Neuron (in vitro differentiated cells): ENCODE results near the gene KCNC1.

Source experiments
- H2AFZ ChIP-seq: one replicate; pipeline ENCODE4 v1.6.1; 2013; ENCODE audit warnings: low read depth, mild to moderate bottlenecking, inconsistent platforms, low read length, moderate library complexity
- H3K27me3 ChIP-seq: one replicate; pipeline ENCODE4 v1.6.1; 2013; ENCODE audit warnings: low read length; ENCODE audit not compliant: insufficient read depth
- H3K36me3 ChIP-seq: one replicate; pipeline ENCODE4 v1.6.1; 2013; ENCODE audit warnings: low read length; ENCODE audit not compliant: insufficient read depth
- H3K4me1 ChIP-seq: one replicate; pipeline ENCODE4 v1.6.1; 2013; ENCODE audit warnings: low read length; ENCODE audit not compliant: insufficient read depth
- H3K4me3 ChIP-seq: 2 replicates; pipeline ENCODE4 v1.5.1; 2013; ENCODE audit warnings: mild to moderate bottlenecking, low read length, moderate library complexity
- H3K9me3 ChIP-seq: one replicate; pipeline ENCODE4 v1.6.1; 2013; ENCODE audit warnings: low read length

Gene KCNC1

GRCh38 chr11:17763244-17763643 lies 28.7 kb downstream of the KCNC1 start:
- Histone ChIP-seq H3K27me3 (no peaks in the 10 kb centered on the region), H2AFZ (no peak overlapping the region)

GRCh38 chr11:17763703-17764102 lies 29.1 kb downstream of the KCNC1 start:
- Histone ChIP-seq H3K4me3 (no peak overlapping the region), H3K27me3 (no peaks in the 10 kb centered on the region)

More at GRCh38 chr11:17763244-17763643, 28.7 kb downstream of the KCNC1 start:
- H3K4me1 ChIP-seq, result peaks cover 28% of the 10 kb centered on the region
- peaks cover 4% of the 10 kb centered on the region for H3K9me3 ChIP-seq
- H3K36me3 ChIP-seq, result no peaks in the 10 kb centered on the region
- H3K4me3 ChIP-seq, result no peak overlapping the region

GRCh38 chr11:17764446-17765218 lies 30.1 kb downstream of the KCNC1 start:
- Histone ChIP-seq H3K9me3 (no peaks in the 10 kb centered on the region), H3K27me3 (no peaks in the 10 kb centered on the region), H3K36me3 (no peaks in the 10 kb centered on the region), H3K4me3 (no peak overlapping the region), H3K4me1 (peaks cover 28% of the 10 kb centered on the region), H2AFZ (no peak overlapping the region)

More at GRCh38 chr11:17763703-17764102, 29.1 kb downstream of the KCNC1 start:
- Histone ChIP-seq H2AFZ (no peak overlapping the region), H3K36me3 (no peaks in the 10 kb centered on the region), H3K9me3 (peaks cover 3% of the 10 kb centered on the region), H3K4me1 (peaks cover 28% of the 10 kb centered on the region)

GRCh38 chr11:17765356-17766072 lies 30.9 kb downstream of the KCNC1 start:
- Histone ChIP-seq H3K9me3 (no peaks in the 10 kb centered on the region), H3K27me3 (no peaks in the 10 kb centered on the region), H2AFZ (no peak overlapping the region), H3K4me1 (peaks cover 28% of the 10 kb centered on the region), H3K36me3 (no peaks in the 10 kb centered on the region), H3K4me3 (no peak overlapping the region)

GRCh38 chr11:17766073-17766359 lies 31.4 kb downstream of the KCNC1 start:
- H2AFZ ChIP-seq, result no peak overlapping the region
- H3K9me3 ChIP-seq, result no peaks in the 10 kb centered on the region
- H3K36me3 ChIP-seq, result no peaks in the 10 kb centered on the region
- H3K4me1 ChIP-seq, result peaks cover 28% of the 10 kb centered on the region
- H3K4me3 ChIP-seq, result no peak overlapping the region
- no peaks in the 10 kb centered on the region for H3K27me3 ChIP-seq

GRCh38 chr11:17766590-17766989 lies 32.0 kb downstream of the KCNC1 start:
- Histone ChIP-seq H3K4me1 (peaks cover 28% of the 10 kb centered on the region), H2AFZ (no peak overlapping the region), H3K36me3 (peaks cover 3% of the 10 kb centered on the region), H3K27me3 (no peaks in the 10 kb centered on the region), H3K4me3 (no peak overlapping the region), H3K9me3 (no peaks in the 10 kb centered on the region)

GRCh38 chr11:17767301-17767885 lies 32.8 kb downstream of the KCNC1 start:
- H3K36me3 ChIP-seq, result peaks cover 11% of the 10 kb centered on the region
- peaks cover 28% of the 10 kb centered on the region for H3K4me1 ChIP-seq
- no peak overlapping the region for H2AFZ ChIP-seq
- no peaks in the 10 kb centered on the region for H3K27me3 ChIP-seq
- H3K9me3 ChIP-seq, result no peaks in the 10 kb centered on the region
- no peak overlapping the region for H3K4me3 ChIP-seq

GRCh38 chr11:17767914-17768313 lies 33.3 kb downstream of the KCNC1 start:
- H3K36me3 ChIP-seq, result peaks cover 15% of the 10 kb centered on the region
- H3K4me3 ChIP-seq, result no peak overlapping the region
- H2AFZ ChIP-seq, result no peak overlapping the region
- H3K4me1 ChIP-seq, result peaks cover 28% of the 10 kb centered on the region
- H3K27me3 ChIP-seq, result no peaks in the 10 kb centered on the region
- H3K9me3 ChIP-seq, result no peaks in the 10 kb centered on the region

- H3K4me3 ChIP-seq, result no peak overlapping the region
- no peak overlapping the region for H2AFZ ChIP-seq
- H3K36me3 ChIP-seq, result peaks cover 21% of the 10 kb centered on the region
- H3K4me1 ChIP-seq, result peaks cover 28% of the 10 kb centered on the region
- H3K9me3 ChIP-seq, result no peaks in the 10 kb centered on the region
- H3K27me3 ChIP-seq, result no peaks in the 10 kb centered on the region
Observed at GRCh38 chr11:17768547-17768946, 34.0 kb downstream of the KCNC1 start.

- Histone ChIP-seq H3K27me3 (no peaks in the 10 kb centered on the region), H3K4me3 (no peak overlapping the region), H3K4me1 (peaks cover 24% of the 10 kb centered on the region), H2AFZ (no peak overlapping the region), H3K36me3 (peaks cover 27% of the 10 kb centered on the region), H3K9me3 (no peaks in the 10 kb centered on the region)
Observed at GRCh38 chr11:17769218-17769617, 34.6 kb downstream of the KCNC1 start.

- peaks cover 27% of the 10 kb centered on the region for H3K36me3 ChIP-seq
- no peak overlapping the region for H3K4me3 ChIP-seq
- no peak overlapping the region for H2AFZ ChIP-seq
- H3K27me3 ChIP-seq, result no peaks in the 10 kb centered on the region
- H3K4me1 ChIP-seq, result peaks cover 14% of the 10 kb centered on the region
- no peaks in the 10 kb centered on the region for H3K9me3 ChIP-seq
Observed at GRCh38 chr11:17770048-17770652, 35.6 kb downstream of the KCNC1 start.

- Histone ChIP-seq H3K4me3 (no peak overlapping the region), H2AFZ (no peak overlapping the region), H3K27me3 (no peaks in the 10 kb centered on the region), H3K36me3 (peaks cover 27% of the 10 kb centered on the region), H3K4me1 (peaks cover 7% of the 10 kb centered on the region), H3K9me3 (no peaks in the 10 kb centered on the region)
Observed at GRCh38 chr11:17770917-17771316, 36.3 kb downstream of the KCNC1 start.

GRCh38 chr11:17771415-17771814 lies 36.8 kb downstream of the KCNC1 start:
- Histone ChIP-seq H3K27me3 (no peaks in the 10 kb centered on the region), H3K9me3 (no peaks in the 10 kb centered on the region), H3K4me1 (peaks cover 2% of the 10 kb centered on the region), H3K4me3 (no peak overlapping the region), H2AFZ (no peak overlapping the region), H3K36me3 (peaks cover 27% of the 10 kb centered on the region)
